AML-193 (cell line): Measurements from ENCODE around the gene BCAN.

Experiments used
- DNase-seq, 2 experiments: peaks; one replicate each; lab custom pipeline; 2025; lab: John Stamatoyannopoulos, UW

Gene BCAN

DNA sequence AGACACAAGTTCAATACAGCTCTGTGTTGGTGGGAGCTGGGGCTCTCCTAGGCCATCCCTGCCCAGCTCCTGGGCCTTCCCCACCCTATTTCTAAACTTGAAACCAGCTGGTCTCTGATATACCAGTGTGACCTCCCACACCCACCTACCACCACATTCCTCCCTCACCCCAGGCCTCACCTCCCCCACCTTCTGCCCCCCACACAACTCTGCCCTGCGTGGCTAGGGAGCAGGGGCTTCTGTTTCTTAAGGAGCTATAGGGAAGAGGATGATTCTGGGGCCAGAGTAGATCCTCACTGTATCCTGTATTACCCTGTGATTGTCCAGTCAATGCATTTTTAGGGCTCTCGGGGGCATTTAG lies 18.8 kb downstream of the BCAN start:
- DNase-seq = no peak

- no peak for DNase-seq
Observed at GRCh38 chr1:156662005-156662799, 20.3 kb downstream of the BCAN start.

DNA sequence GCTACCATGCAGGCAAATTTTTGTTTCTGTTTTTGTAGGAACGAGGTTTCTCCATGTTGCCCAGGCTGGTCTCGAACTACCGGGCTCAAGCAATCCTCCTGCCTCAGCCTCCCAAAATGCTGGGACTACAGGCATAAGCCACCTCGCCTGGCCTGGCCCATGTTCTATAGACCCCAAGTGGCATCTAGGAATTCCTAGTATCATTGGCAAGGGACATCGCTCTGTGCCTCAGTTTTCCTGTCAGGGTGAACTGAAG lies 20.8 kb downstream of the BCAN start:
- DNase-seq = no peak

- DNase-seq = no peak
Observed at GRCh38 chr1:156663178-156663577, 21.3 kb downstream of the BCAN start.

DNA sequence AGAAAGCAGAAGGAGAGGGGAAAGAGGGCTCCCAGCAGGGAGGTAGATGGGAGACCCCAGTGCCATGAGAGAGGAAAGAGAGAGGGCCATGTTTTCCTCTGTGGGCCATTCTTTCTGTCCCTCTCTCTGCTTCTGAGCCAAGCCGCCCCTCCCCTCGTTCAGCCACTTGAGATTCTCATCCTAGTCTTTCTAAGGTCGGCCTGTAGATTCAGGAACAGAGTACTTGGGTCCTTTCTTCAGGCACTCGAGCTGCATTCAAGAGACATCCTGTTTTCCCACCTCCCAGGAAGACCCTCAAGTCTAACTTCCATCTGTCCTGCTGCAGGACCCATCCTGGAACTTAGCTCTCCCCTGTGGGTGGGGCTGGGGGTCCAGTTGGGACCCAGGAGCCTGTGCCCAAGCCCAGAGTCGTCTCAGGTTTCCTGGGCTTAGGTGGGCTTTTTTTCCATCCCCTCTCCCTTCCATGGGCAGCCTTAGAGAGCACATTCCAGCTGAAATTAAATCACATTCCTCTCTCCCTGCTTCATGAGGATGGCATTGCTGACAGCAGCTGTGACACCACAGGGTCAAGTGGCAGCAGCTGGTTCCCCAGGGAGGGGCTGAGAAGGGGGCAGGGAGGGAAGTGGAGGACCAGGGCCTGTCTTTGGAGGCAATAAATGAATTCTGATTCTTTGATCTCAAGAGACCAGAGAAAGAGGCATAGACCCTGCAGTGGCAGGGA lies 22.3 kb downstream of the BCAN start:
- no peak for DNase-seq

- DNase-seq = no peak
Observed at GRCh38 chr1:156664767-156665411, 23.0 kb downstream of the BCAN start.

GRCh38 chr1:156665539-156665938 lies 23.6 kb downstream of the BCAN start:
- no peak for DNase-seq

DNA sequence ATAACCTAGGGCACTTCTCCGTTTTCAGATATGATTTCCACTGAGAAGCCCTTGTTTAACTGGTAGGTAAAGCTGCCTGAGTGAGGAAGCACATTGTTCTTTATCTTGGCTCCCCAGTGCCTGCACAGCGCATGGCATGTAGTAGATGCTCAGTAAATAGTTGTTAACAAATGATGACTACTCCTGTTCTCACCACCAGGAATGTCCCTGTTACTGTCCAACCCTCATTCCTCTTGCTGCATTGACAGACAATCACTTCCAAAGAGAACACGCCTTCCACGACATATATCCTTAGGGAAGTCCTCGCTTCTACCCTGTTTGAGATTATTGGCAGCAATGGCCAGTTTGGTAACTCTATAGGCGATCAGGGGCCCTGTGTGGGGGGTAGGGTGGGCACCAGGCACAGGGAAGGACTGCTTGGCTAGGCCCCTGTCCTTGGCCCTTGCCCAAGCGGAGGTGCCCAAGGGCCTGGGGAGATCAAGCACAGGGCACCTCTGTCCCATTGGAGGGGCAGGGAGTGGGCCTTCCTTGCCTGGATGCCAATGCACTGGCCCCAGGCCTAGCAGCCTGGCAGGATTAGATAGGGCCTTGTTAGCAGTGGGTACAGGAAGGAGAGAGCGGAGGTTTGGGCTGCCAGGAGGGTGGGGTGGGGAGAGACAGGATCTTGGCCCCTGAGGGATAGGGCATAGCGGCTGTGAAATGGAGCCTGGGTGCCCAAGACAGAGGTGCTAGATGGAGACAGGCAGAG lies 25.1 kb downstream of the BCAN start:
- DNase-seq = no peak

- DNase-seq = no peak
Observed at GRCh38 chr1:156667610-156667967, 25.7 kb downstream of the BCAN start.

DNA sequence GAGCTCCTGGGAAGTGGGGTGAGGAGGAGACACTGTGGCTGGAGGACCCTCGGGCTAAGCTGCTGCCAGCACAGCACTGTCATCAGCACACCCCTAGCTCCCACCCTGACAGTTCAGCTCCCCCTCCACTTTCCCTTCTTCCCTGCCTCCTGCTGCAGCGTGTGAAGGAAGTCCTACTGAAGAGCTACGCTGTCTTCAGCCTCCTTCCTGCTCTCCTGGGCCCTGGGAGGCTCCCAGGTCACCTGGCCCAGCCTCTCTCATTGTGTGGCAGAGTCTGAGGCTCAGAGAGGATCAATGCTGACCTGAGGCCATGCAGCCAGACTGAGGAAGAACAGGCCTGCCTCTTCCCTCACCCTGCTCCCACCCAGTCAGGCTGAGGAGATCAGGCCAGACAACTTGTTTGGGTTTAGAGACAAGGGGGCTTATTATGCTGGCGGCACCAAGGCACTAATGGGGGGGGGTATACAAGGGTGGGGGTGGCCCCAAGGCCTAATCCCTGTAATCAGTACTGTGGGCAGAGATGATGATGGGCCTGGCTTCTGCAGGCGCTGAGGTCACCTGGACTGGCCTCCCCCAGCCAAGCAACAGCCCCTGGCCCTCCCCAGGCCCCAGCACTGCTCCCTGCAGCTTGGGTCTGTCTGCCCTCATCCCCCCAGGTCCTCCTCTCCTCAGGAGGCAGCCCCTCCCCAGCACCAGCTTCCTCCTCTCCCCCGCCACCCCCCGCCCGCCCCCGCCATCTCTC lies 26.2 kb downstream of the BCAN start:
- DNase-seq = no peak

- no peak for DNase-seq
Observed at GRCh38 chr1:156668801-156669637, 27.1 kb downstream of the BCAN start.

DNA sequence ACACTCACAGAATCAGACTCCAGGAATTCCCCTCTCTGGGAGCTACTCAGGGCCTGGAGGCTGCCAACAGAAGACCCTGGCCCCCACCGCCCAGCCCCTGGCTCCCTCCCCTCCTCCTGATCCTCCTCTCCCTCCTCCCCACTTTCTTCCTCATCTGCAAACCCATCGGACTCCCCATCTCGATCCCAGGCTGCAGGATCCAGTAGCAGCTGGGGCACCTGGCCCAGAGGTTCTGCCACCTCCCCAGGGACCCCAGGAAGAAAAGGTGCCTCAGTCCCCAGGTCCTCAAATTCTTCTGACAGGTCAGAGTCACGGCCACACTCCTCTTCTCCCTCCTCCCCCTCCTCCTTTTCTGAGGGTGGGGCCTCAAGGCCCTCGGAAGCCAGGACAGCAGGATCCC lies 27.9 kb downstream of the BCAN start:
- DNase-seq = no peak

DNA sequence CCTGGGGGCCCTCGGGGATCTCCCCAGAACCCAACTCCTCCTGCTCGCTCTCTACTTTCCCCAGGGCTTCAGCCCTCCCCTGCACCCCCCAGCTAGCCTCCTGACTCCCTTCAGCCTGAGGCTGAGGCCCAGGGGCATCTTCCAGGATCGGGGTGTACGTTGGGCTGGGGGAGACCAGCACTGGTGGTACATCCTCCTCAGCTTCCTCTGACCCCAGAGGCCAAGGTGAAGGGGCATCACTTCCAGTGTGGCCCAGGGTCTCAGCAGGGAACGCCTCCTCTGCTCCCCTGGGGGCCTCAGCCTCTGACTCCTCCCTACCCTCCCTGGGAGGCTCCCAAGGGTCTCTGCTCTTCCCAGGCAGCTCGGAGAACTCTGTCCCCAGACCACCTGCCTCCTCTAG lies 28.4 kb downstream of the BCAN start:
- no peak for DNase-seq

- DNase-seq = no peak
Observed at GRCh38 chr1:156670791-156671190, 28.9 kb downstream of the BCAN start.

DNA sequence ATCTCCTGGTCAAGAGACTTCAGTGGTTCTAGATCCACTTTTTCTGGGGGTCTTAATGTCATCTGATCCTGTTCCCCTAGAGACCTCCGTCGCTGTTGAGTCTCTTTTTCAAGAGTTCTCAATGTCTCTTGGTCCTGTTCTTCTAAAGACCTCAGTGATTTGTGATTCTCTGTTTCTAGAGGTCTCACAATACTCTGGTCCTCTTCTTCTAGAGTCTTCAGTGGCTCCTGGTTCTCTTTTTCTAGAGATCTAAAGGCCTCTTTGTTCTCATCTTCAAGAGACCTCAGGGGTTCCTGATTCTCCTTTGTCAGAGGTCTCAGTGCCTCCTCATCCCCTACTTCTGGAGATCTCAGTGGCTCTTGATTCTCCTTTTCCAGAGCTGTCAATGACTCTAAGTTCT lies 29.9 kb downstream of the BCAN start:
- DNase-seq = no peak

DNA sequence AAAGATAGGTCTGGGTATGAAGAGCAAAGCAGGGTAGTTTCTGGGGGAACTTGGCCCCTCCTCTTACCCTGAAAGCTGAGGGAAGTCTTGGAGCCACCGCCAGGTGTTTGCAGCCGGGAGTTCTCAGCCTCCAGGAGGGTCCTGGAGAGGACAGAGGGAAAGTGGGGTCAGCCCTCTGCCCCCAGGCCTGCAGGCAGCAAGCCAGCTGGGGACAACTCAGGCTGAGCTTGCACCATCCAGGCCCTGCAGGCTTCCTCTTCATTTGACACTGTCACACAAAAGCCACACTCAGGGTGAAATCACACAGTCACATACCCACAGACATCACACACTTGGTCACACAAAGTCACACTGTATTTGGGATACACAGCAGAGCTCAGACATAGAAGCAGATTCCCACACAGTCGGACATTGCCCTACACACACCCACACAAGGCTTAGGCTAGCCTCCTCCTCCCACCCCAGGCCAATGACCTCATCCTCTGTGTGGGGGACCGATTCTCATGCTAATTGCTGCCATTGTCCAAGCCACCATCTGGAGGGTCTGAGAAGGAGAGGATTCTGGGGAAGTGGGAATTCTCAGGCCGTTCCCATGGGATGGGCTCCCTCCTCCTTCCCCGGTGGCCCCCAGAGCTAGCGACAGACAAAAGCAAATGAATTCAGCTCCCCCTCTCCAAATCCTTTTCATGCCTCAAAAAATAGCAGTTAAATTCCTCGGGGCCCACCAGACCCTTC lies 31.6 kb downstream of the BCAN start:
- peak; percentile 32 to 48 for DNase-seq

- no peak for DNase-seq
Observed at GRCh38 chr1:156675210-156676113, 33.5 kb downstream of the BCAN start.

GRCh38 chr1:156676114-156676819 lies 34.4 kb downstream of the BCAN start:
- no peak for DNase-seq
